GOT3 (cell line): ENCODE measurements around the gene C1QA.
"Not testable (repeated sequence)": the region's sequence is repeated elsewhere in the genome, so short reads cannot be mapped to it uniquely, and the experiment has no call there.

Source experiments
- DNase-seq: peaks from one replicate; lab custom pipeline; 2025; ENCODE audit warnings: mixed read lengths; lab: John Stamatoyannopoulos, UW

The C1QA gene

DNA sequence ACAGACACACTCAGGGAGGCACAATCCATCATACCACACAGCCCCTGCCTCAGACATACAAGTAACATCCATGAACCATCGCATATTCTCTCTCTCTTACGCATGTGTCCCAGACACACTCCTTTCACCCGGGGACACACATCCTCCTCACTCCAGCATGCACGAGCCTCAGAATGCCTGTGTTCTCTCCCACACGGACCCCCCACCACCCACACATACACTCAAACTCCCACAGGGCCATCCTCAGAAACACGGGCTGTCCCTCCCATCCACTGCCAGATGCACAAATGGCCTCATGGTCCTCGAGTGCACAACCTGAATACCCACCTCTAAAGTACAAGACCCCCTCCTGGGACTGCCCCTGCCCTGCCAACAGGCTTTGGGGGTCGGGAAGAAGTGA lies 4.8 kb downstream of the C1QA start:
- DNase-seq = no peak

DNA sequence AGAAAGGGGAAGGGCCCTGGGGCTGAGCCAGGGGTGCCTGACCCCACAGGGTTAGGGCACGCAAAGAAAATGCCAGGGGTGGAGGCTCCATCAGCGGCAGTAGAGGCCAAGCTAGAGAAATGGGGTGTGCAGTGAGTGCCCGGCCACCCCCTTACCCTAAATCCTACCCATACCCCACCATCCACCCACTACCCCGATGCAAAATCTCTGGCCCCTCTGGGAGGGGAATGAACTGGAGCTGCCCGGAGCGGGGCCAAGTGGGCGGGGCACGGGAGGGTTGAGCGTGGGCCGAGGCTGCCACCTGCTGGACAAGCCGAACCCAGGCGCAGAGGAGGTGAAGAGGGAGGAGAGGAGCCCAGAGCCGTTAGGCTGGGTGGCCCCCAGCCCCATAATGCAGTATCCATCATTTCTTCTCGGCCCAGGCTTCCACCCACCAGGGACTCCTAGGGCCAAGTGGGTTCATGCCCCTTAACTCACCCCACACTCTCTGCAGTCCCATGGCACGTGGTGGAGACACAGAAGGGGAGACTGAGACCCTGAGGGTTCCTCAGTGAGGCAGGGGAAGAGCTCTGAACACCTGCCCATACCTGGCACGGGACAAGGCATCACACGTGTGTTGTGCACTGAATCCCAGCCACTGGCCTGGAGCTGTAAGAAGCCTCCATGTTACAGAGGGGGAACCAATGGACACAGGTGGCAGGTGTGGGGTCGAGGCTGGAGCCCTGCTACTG lies 5.6 kb downstream of the C1QA start:
- peak; percentile 31 for DNase-seq

DNA sequence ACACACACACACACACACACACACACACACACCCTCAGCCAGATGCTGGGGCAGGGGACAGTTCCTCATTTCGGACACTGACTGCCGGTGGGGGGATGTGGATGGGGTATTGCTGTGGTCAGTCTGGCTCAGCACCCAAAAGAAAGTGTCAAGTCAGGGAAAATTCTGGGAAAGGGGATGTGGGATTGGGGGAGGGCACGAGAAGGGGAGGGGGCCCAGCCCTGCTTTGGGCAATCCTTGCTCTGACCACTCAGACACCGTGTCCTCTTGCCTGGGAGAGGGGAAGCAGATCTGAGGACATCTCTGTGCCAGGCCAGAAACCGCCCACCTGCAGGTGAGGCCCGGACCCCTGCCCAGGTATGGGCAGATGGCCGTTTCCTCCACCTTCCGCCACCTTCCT lies 7.0 kb downstream of the C1QA start, which contains the start of gene C1QC:
Gene C1QC, plus strand, starts transcription at position 253 of the 400 bp plus-strand sequence. CDS start 391 bp downstream, outside the sequence.
- no peak for DNase-seq

DNA sequence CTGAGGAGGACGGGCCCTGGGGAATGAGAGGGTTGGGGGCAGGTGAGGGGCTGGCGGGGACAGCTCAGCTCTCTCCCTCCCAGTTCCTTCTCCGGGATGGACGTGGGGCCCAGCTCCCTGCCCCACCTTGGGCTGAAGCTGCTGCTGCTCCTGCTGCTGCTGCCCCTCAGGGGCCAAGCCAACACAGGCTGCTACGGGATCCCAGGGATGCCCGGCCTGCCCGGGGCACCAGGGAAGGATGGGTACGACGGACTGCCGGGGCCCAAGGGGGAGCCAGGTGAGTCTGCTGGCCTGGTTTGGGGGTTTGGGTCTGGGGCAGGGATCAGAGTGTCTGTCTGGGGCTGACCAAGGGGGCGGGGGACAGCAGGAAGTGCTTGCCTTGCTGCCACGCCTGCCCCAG lies 7.5 kb downstream of the C1QA start:
- no peak for DNase-seq

DNA sequence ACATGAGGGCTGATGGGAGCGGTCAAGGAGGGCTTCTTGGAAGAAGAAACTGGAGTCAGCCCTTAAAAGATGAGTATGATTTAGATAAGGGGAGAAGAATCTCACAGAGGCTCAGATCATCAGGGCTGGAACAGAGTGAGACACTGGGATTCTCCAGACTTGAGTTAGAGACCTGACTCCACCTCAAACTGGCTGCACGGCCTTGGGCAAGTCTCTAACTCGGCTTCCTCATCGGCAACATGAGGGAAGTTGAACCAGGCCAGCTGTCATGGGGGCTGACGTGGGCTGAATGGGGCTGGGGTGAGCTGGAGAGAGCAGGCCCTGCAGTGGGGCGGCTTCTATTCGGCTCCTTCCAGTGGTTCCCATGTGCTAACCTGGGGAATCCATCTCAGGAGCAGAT lies 9.5 kb downstream of the C1QA start:
- no peak for DNase-seq

DNA sequence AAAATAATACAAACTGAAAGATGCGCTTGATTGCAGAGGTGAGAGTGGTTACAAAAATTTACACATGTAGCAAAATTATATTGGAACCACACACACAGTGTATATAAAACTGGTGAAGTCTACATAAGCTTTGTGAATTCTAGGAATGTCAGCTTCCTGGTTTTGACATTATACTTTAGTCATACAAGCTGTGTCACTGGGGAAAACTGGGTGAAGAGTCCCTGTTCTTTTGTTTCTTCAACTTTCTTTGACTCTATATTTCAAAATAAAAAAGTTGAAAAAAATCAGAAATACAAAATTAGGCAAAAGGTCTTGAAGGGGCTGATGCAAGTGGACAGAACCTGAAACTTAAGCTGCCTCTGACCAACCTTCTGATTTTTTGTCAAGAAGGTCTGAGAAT lies 10.0 kb downstream of the C1QA start:
- no peak for DNase-seq

DNA sequence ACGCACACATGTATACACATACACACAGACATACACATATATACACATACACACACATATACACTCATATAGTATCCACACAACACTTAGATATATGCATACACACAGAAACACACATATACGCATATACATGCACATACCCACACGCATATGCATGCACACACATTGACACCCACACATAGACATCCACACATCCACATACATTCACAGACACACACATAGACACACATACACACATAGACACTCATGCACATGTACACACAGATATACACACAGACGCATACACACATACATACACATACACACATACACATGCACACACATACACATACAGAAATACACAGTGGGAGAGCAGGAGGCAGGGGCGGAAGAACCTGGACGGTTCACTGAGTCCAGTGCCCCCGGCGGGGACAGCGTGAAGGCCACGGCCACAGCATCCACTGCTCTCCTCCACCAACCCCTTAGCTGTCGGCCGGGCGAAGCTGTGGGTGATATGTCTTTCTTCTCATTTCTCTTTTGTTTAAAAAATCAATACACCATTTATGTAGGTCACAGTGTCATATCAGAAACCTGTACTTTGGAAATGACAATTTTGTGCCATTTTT lies 13.8 kb downstream of the C1QA start:
- no peak for DNase-seq

DNA sequence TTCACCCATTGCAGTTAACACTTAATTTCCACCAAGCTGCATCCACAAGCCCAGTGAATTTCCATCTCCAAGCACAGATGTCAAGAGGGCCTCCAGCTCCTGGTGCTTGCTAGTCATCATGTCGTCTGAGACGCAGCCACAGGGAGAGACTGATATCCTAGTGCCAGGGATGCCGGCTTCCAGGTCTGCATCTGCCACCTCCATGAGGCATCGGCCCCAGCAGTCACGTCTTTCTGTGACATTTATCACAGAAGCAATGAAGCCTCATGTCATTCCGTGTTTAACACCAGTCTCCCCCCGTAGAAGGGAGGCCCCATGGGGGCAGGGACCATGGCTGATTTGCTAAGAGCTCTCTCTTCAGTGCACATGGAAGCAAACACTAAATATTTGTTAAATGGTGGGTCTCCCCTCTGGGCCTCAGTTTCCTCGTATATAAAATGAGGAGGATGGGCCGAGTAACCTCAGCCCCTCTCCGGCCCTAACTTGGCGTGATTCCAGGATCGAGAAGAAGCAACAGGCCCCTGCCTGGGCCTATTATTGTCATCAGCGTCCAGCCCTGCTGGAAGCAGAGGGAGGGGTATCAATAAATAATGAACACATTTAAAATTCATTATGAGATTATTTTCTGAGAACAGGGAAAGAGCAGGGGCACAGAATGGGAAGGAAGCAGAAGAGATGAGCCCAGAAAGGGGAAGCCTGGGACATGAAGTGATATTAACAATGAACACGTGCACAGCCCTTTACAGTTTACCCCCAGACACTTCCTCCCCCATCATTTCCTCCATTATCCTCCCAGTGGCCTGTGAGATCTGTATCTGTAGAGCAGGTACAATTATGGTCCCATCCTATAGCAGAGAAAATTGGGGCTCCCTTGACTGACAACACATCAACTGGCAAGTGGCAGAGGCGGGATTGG lies 15.8 kb downstream of the C1QA start:
- no peak for DNase-seq

DNA sequence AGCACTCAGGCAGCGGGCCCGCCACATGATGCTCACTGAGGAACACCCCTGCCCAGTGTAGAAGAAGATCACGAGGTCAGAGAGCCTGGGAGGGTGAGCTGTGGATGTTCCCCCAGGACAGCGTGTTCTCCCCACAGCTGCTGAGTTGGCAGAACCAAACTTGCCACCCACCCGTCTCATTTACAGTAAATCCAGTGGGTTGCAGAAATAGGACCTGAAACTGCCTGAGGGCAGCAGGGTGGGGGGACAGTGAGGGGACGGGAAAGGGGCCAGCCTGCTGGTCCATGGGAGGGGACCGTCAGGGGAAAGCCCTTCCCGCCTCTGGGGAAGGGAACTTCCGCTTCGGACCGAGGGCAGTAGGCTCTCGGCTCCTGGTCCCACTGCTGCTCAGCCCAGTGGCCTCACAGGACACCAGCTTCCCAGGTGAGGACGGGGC lies 16.5 kb downstream of the C1QA start, which contains the start of gene C1QB:
Gene C1QB, plus strand, starts transcription at position 356 of the 436 bp plus-strand sequence. CDS start 6,227 bp downstream, outside the sequence.
- DNase-seq = no peak

DNA sequence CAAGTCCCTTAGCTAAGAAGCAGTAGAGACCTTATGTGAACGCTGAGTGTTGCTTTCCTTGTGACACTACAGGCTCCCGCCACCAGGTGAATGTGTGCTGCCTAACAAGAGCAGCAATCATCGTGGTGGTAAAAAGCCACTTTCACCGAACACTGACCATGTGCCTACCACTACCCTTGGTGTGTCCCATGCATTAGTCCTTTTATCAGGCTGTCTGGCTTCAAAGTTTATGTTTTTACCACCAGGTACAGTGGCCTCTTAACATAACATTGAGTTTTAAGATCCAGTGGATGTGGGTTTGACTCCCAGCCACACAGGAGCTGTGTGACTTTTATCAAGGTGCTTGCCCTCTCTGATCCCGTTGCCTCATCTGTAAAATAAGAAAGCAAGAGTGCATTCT lies 18.3 kb downstream of the C1QA start:
- no peak for DNase-seq

DNA sequence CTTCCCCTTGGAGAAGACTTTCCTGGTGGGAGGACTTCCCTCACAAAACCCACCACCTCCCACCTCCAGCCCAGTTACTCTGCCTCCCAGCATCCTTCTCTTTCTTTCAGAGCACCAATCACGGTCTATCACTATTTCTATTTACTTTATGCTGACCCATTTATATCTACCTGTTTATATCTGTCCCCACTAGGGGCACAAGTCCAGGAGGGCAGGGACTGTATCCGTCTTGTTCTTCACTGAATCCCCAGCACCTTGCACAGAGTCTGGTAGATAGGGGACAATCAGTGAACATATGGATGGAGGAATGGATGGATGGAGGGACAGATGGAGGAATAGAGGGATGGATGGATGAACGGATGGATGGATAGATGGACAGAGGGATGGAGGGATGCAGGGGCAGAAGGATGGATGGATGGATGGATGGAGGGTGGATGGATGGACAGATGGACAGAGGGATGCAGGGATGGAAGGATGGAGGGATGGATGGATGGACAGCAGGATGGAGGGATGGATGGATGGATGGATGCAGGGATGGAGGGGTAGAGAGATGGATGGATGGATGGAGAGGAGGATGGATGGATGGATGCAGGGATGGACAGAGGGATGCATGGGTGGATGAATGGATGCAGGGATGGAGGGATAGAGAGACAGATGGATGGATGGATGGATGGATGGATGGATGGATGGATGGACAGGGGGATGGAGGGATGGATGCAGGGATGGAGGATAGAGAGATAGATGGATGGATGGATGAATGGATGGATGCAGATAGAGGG lies 22.1 kb downstream of the C1QA start:
- DNase-seq = no peak

DNA sequence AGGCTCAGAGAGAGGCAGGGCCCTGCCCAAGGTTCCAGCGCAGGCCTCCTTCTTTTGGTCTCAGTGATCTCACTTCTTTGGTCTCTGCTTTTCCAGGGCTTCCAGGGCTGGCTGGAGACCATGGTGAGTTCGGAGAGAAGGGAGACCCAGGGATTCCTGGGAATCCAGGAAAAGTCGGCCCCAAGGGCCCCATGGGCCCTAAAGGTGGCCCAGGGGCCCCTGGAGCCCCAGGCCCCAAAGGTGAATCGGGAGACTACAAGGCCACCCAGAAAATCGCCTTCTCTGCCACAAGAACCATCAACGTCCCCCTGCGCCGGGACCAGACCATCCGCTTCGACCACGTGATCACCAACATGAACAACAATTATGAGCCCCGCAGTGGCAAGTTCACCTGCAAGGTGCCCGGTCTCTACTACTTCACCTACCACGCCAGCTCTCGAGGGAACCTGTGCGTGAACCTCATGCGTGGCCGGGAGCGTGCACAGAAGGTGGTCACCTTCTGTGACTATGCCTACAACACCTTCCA lies 24.4 kb downstream of the C1QA start:
- no peak for DNase-seq

DNA sequence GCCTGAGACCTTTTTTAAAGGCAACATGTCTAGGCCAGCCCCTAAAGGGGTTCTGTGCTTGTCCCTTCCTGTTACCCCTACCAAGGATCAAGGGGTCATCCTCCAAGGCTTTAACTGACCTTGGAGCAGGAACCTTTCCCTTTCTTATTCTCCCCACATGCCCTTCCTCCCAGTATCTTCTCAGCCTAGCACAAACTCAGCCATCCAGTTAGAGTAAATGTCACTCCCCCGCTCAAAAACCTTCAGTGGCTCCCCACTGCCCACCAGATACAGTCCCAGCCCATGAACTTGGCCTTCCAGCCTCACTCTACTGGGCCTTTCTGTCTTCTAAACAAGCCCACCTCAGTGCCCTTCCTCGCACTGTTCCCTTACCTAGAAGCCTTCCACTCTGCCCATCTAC lies 25.5 kb downstream of the C1QA start:
- DNase-seq = no peak

DNA sequence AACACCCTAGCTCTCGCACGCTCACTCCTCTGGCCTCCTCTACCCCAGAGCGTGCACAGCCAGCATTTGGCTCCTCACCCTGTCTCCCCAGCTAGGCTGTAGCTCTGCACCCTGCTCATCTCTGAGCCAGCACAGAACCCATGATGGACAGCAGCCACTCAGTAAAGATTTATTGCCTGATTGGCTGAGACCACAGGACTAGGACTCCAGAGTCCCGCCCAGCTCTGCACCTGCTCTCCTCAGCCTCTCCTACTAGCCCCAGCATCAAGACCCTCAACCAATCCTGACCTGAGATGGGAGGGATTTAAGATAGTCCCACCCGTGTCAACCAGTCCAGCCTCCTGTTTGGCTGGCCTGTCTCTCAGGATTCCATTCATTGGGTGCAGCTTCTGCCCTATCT lies 25.9 kb downstream of the C1QA start:
- no peak for DNase-seq

DNA sequence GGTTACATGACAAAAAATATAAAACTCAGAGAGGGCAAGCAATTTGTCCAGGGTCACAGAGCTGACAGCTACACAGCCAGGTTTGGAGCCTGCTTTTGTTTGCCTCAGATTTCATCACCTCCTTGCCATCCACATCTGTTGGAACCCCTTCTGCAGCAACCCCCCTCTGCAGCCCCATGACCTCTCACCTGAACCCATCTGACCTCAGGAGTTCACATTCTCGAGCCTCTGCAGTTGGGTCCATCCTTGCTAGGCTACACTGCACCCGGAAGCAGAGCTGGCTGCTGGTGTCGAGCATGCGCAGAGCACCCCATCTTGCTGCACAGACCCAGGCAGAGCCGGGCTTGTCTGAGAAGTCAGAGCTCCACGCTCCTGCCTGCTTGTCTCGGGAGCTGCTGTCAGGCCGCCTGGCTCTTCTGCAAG lies 26.6 kb downstream of the C1QA start:
- DNase-seq = no peak

DNA sequence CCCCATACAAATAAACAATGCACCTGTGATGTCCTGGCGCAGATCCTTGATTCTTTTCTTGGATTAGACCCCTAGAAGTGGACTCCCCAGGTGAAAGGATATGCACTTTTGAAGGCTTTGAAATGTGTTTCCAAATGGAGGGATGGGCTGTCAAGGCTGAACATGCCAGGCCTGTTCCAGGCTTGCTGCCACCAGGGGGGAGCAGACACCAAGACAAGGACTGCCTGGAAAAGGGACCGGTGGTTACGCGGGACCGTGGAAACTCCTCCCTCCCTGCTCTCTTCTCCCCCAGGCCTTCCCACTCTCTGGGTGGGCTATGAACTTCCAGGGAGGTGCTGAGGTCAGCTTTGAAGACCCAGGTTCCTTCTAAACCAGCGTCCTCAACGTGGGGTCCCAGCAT lies 29.3 kb downstream of the C1QA start:
- DNase-seq = no peak

DNA sequence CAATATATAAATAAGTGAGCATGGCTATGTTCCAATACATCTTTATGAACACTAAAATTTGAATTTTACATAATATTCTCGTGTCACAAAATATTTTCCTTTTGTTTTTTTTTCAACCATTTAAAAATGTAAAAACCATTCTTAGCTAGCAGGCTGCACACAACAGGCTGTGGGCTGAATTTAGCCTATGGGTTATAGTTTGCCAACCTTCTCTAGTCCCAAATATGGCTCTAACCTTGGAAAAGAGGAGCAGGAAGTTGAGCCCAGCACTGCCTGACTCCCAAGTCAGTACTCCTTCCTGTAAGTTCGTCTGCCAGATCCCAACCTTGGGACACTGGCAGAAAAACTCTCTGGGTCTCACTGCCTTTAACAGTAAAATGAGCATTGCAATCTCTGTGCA lies 30.0 kb downstream of the C1QA start:
- no peak for DNase-seq

DNA sequence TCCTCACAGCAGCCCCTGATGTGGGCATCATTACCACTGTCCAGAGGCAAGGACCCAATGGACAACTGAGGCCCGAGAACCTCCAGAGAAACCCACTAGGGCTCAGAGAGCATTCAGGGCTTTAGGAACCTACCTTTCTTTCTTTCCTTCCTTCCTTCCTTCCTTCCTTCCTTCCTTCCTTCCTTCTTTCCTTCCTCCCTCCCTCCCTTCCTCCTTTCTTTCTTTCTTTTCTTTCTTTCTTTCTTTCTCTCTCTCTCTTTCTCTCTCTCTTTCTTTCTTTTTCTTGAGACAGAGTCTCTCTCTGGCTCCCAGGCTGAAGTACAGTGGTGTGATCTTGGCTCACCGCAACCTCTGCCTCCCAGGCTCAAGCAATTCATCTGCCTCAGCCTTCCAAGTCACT lies 32.4 kb downstream of the C1QA start:
- DNase-seq = not testable (repeated sequence)

DNA sequence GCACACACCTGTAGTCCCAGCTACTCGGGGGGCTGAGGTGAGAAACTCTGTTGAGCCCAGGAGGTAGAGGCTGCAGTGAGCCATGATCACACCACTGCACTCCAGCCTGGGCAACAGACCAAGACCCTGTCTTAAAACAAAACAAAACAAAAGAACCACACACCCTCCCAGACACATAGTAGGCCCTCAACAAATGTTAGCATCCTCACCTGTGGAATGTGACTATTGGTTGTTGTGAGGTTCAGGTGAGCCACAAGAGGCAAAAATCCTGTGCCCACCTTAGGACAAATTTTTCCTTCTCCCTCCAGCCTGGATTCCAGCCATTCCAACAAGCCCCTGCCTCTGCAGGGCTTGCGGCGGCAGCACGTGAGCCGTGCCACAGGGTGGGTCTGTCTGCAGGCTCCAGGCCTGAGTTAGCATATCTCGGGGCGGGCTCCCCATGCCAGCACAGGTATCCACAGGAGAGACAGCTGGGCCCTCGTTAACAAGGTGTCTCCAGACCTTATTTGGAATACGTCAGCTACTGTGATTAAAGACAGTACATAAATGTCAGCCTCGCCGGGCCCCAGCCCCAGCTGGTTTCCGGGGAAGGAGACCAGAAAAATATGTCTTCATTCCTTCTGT lies 34.0 kb downstream of the C1QA start:
- DNase-seq = no peak

DNA sequence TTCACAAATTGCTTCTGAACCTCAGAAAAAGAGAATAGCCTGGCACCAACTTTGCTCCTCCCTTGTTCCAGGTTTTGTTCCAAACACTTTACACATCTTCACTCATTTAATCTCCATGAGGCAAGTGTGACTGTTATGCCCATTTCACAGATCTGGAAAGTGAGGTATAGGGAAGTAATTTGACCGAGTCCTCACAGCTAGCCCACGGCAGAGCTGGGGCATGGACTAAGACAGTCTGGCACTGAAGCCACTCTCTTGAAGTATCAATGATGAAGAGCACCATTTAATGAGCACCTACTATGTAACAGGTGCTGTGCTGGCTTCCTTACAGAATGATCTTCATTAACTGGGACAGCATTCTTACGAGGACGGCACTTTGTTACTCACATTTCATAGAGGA lies 35.6 kb downstream of the C1QA start:
- DNase-seq = no peak
